GM10266 (cell line): ENCODE measurements around the gene RTN4R.

ENCODE experiments used
- DNase-seq: peaks from one replicate; pipeline ENCODE4 v3.0.0; 2012; ENCODE audit errors: extremely low spot score
- CTCF ChIP-seq: IDR thresholded peaks from 2 replicates; pipeline ENCODE4 v1.5.1; 2012; ENCODE audit warnings: mild to moderate bottlenecking, low read depth; ENCODE audit not compliant: control insufficient read depth, insufficient read depth; ENCODE audit errors: missing control alignments

The RTN4R gene

GRCh38 chr22:20233351-20234313 lies 34.5 kb downstream of the RTN4R start:
- no peak for DNase-seq
- TF ChIP-seq CTCF = no peak

- no peak for DNase-seq
- no peak for TF ChIP-seq CTCF
These were observed 35.3 kb downstream of the RTN4R start for GRCh38 chr22:20232781-20233180.

- no peak for TF ChIP-seq CTCF
- no peak for DNase-seq
These were observed 35.9 kb downstream of the RTN4R start for GRCh38 chr22:20232237-20232598.

GRCh38 chr22:20231514-20232236 lies 36.4 kb downstream of the RTN4R start:
- no peak for DNase-seq
- no peak for TF ChIP-seq CTCF

GRCh38 chr22:20230777-20231420 lies 37.2 kb downstream of the RTN4R start:
- no peak for TF ChIP-seq CTCF
- no peak for DNase-seq

- no peak for DNase-seq
- TF ChIP-seq CTCF = no peak
These were observed 38.0 kb downstream of the RTN4R start for GRCh38 chr22:20229916-20230775.
